WTC11 (cell line): Measurements from ENCODE around the gene MEGF11. TPM values are rescaled to one million over a fixed set of nuclear protein-coding genes. Genes with fewer than 3 reads are reported as not detected.

ENCODE experiments used
- ATAC-seq: fragments of 200-7000 bp; cut with Tn5 transposase; 2 replicates; pipeline ENCODE4 v1.10.0; 2021; ENCODE audit warnings: mild to moderate bottlenecking, moderate library complexity
- CTCF ChIA-PET: fragments of 300-600 bp; sonication (Branson Sonifier 250); formaldehyde crosslinking; loops from one replicate; lab custom pipeline; 2021; ENCODE audit warnings: antibody characterized with exemption; lab: Charles Lee
- POLR2A ChIA-PET: fragments of 350-600 bp; sonication (Branson Sonifier 250); formaldehyde crosslinking; loops from one replicate; lab custom pipeline; 2021; ENCODE audit warnings: antibody characterized with exemption; lab: Charles Lee
- DNase-seq: peaks from one replicate; pipeline ENCODE4 v3.0.0; 2021; ENCODE audit warnings: low spot score
- H3K27ac Mint-ChIP-seq: 2 replicates; pipeline ENCODE4 v1.8.0; 2021; ENCODE audit warnings: mixed read lengths
- H3K27me3 Mint-ChIP-seq: 2 replicates; pipeline ENCODE4 v1.8.0; 2021; ENCODE audit warnings: low read depth, mild to moderate bottlenecking, moderate library complexity, mixed read lengths
- H3K36me3 Mint-ChIP-seq: 2 replicates; pipeline ENCODE4 v1.8.0; 2021; ENCODE audit warnings: mixed read lengths
- H3K4me1 Mint-ChIP-seq: 2 replicates; pipeline ENCODE4 v1.8.0; 2022; ENCODE audit warnings: mixed read lengths
- H3K4me3 Mint-ChIP-seq: 2 replicates; pipeline ENCODE4 v1.8.0; 2021; ENCODE audit warnings: mild to moderate bottlenecking, moderate library complexity, mixed read lengths
- H3K9me3 Mint-ChIP-seq: 2 replicates; pipeline ENCODE4 v1.8.0; 2021; ENCODE audit warnings: mixed read lengths
- ATF6 ChIP-seq: sonication (generic); formaldehyde crosslinking; IDR thresholded peaks from 2 replicates; pipeline ENCODE4 v1.8.1; 2023; ENCODE audit warnings: mild to moderate bottlenecking, missing genetic modification reagents
- CBFB ChIP-seq: sonication (generic); formaldehyde crosslinking; IDR thresholded peaks from 2 replicates; pipeline ENCODE4 v1.8.1; 2022; ENCODE audit warnings: mild to moderate bottlenecking, low read depth, missing genetic modification reagents
- E2F4 ChIP-seq: sonication (generic); formaldehyde crosslinking; IDR thresholded peaks from 2 replicates; pipeline ENCODE4 v1.8.1; 2022; ENCODE audit warnings: low read depth, mild to moderate bottlenecking, moderate library complexity, missing genetic modification reagents, borderline replicate concordance
- ERG ChIP-seq: fragments of 250-450 bp; sonication (Bioruptor Pico); IDR thresholded peaks from 2 replicates; pipeline ENCODE4 v1.8.0; 2021; ENCODE audit warnings: mild to moderate bottlenecking
- FOXP1 ChIP-seq: sonication (generic); formaldehyde crosslinking; IDR thresholded peaks from 2 replicates; pipeline ENCODE4 v1.8.0; 2022; ENCODE audit warnings: missing genetic modification reagents, mild to moderate bottlenecking, moderate library complexity, borderline replicate concordance
- MAX ChIP-seq: sonication (generic); formaldehyde crosslinking; IDR thresholded peaks from 2 replicates; pipeline ENCODE4 v1.8.0; 2022; ENCODE audit warnings: mild to moderate bottlenecking, missing genetic modification reagents
- NFYB ChIP-seq: sonication (generic); formaldehyde crosslinking; conservative IDR thresholded peaks from 2 replicates; pipeline ENCODE4 v1.8.0; 2022; ENCODE audit warnings: low read depth, missing genetic modification reagents
- OVOL2 ChIP-seq: fragments of 250-450 bp; sonication (Bioruptor Pico); IDR thresholded peaks from 2 replicates; pipeline ENCODE4 v1.9.0; 2021; ENCODE audit warnings: mild to moderate bottlenecking, borderline replicate concordance
- RORB ChIP-seq: fragments of 250-450 bp; sonication (Bioruptor Pico); IDR thresholded peaks from 2 replicates; pipeline ENCODE4 v1.9.0; 2021; ENCODE audit warnings: mild to moderate bottlenecking
- SMAD3 ChIP-seq: sonication (generic); formaldehyde crosslinking; IDR thresholded peaks from 2 replicates; pipeline ENCODE4 v1.8.0; 2022; ENCODE audit warnings: missing genetic modification reagents, mild to moderate bottlenecking, borderline replicate concordance
- SP1 ChIP-seq: sonication (generic); formaldehyde crosslinking; conservative IDR thresholded peaks from 2 replicates; pipeline ENCODE4 v1.8.1; 2022; ENCODE audit warnings: missing genetic modification reagents
- TCF7 ChIP-seq: sonication (generic); formaldehyde crosslinking; IDR thresholded peaks from 2 replicates; pipeline ENCODE4 v1.8.0; 2022; ENCODE audit warnings: mild to moderate bottlenecking, low read depth, missing genetic modification reagents, moderate library complexity
- USF2 ChIP-seq: sonication (generic); formaldehyde crosslinking; IDR thresholded peaks from 2 replicates; pipeline ENCODE4 v1.8.1; 2023; ENCODE audit warnings: mild to moderate bottlenecking, missing genetic modification reagents, moderate library complexity
- ZBTB21 ChIP-seq: sonication (generic); formaldehyde crosslinking; IDR thresholded peaks from 2 replicates; pipeline ENCODE4 v1.8.1; 2023; ENCODE audit warnings: mild to moderate bottlenecking, missing genetic modification reagents, borderline replicate concordance
- ZBTB43 ChIP-seq: sonication (generic); formaldehyde crosslinking; IDR thresholded peaks from 2 replicates; pipeline ENCODE4 v1.8.1; 2023; ENCODE audit warnings: mild to moderate bottlenecking, missing genetic modification reagents
- ZNF121 ChIP-seq: sonication (generic); formaldehyde crosslinking; IDR thresholded peaks from 2 replicates; pipeline ENCODE4 v1.8.0; 2023; ENCODE audit warnings: missing genetic modification reagents
- ZNF532 ChIP-seq: fragments of 250-450 bp; sonication (Bioruptor Pico); IDR thresholded peaks from 2 replicates; pipeline ENCODE4 v1.9.0; 2021; ENCODE audit warnings: mild to moderate bottlenecking, borderline replicate concordance
- ZNF671 ChIP-seq: fragments of 250-450 bp; sonication (Bioruptor Pico); IDR thresholded peaks from 2 replicates; pipeline ENCODE4 v1.8.0; 2021; ENCODE audit warnings: mild to moderate bottlenecking
- ZSCAN18 ChIP-seq: fragments of 250-450 bp; sonication (Bioruptor Pico); IDR thresholded peaks from 2 replicates; pipeline ENCODE4 v2.1.2; 2022; ENCODE audit warnings: mild to moderate bottlenecking, moderate library complexity
- total RNA-seq: library from RNA; stranded (reverse); gene quantifications from 3 replicates; pipeline ENCODE4 v1.2.3, GENCODE V29; 2021

MEGF11 gene
- total RNA-seq, 1 experiment from 2014 or later: 3.3 TPM

GRCh38 chr15:66172324-66172980 is 81.1 kb downstream of the MEGF11 start:
- no peaks in the 10 kb centered on the region for H3K9me3 Mint-ChIP-seq
- ChIA-PET POLR2A (no interaction called here), CTCF (no interaction called here)
- no peak overlapping the region for H3K27ac Mint-ChIP-seq
- ATAC-seq (peak; percentile 75), DNase-seq (peak; percentile 27)
- peaks cover 40% of the 10 kb centered on the region for H3K4me1 Mint-ChIP-seq
- no peaks in the 10 kb centered on the region for H3K36me3 Mint-ChIP-seq
- H3K27me3 Mint-ChIP-seq: peaks cover 2% of the 10 kb centered on the region; the same call in 1 of the 2 replicates
- no peak for TF ChIP-seq OVOL2 (CRISPR knock-in tag)
- TF ChIP-seq ZNF121: no peak
- TF ChIP-seq ZNF532: no peak
- no peak for TF ChIP-seq FOXP1 (CRISPR knock-in tag)
- TF ChIP-seq E2F4 (CRISPR knock-in tag): no peak
- TF ChIP-seq CBFB: no peak
- TF ChIP-seq NFYB (CRISPR knock-in tag): peak; percentile 46; the same call in 1 of the 2 replicates
- H3K4me3 Mint-ChIP-seq: no peak overlapping the region

- H3K4me1 Mint-ChIP-seq: peaks cover 38% of the 10 kb centered on the region
- no peaks in the 10 kb centered on the region for H3K27me3 Mint-ChIP-seq
- H3K4me3 Mint-ChIP-seq: no peak overlapping the region
- H3K27ac Mint-ChIP-seq: no peak overlapping the region
- ChIA-PET CTCF (interaction anchor here (0.6 kb wide), 1 partner anchor 76 kb away, joined by 3 read pairs; no protein-coding TSS in a partner anchor), POLR2A (no interaction called here)
- TF ChIP-seq ZSCAN18 (CRISPR knock-in tag) (no peak), RORB (CRISPR knock-in tag) (no peak), SMAD3 (CRISPR knock-in tag) (no peak), USF2 (CRISPR knock-in tag) (no peak), ZBTB21 (CRISPR knock-in tag) (no peak), NFYB (CRISPR knock-in tag) (no peak), TCF7 (no peak), ZNF671 (CRISPR knock-in tag) (no peak)
- H3K9me3 Mint-ChIP-seq: no peaks in the 10 kb centered on the region
- DNase-seq (no peak), ATAC-seq (peak; percentile 13; the same call in 1 of the 2 replicates)
- no peaks in the 10 kb centered on the region for H3K36me3 Mint-ChIP-seq
Observed at GRCh38 chr15:66171841-66172240, 81.7 kb downstream of the MEGF11 start.

GRCh38 chr15:66170716-66171115 is 82.8 kb downstream of the MEGF11 start:
- ChIA-PET CTCF (interaction anchor here (1.0 kb wide), 1 partner anchor 9 kb away, joined by 4 read pairs; no protein-coding TSS in a partner anchor), POLR2A (no interaction called here)
- H3K4me3 Mint-ChIP-seq: no peak overlapping the region
- H3K4me1 Mint-ChIP-seq: peaks cover 33% of the 10 kb centered on the region
- DNase-seq: no peak
- no peak overlapping the region for H3K27ac Mint-ChIP-seq
- H3K9me3 Mint-ChIP-seq: no peaks in the 10 kb centered on the region
- no peaks in the 10 kb centered on the region for H3K27me3 Mint-ChIP-seq
- ATAC-seq: no peak
- H3K36me3 Mint-ChIP-seq: no peaks in the 10 kb centered on the region
- TF ChIP-seq ZBTB43 (no peak), ATF6 (CRISPR knock-in tag) (no peak), ERG (CRISPR knock-in tag) (no peak), SP1 (no peak), MAX (no peak)
